ENCODE measurements around the gene MRPL39. TPM values are rescaled to one million over a fixed set of nuclear protein-coding genes. Genes with fewer than 3 reads are reported as not detected.

The MRPL39 gene
- total and polyA plus RNA-seq, 9 of the 15 experiments (the other 6 are each of a cell fraction or from before 2014, with no cell fraction given), result 65.4 to 247 (median 105) TPM

GRCh38 chr21:25589887-25590286 lies 17.4 kb downstream of the MRPL39 start:
- no peak overlapping the region for H3K27ac ChIP-seq (ENCODE audit: extremely low read depth, low read depth, low read length)
- CTCF ChIA-PET (ENCODE audit: low intra/inter-chr PET ratio), result no interaction called here
- BruUV-seq (replicated peaks), result no TSS peak
- no peak overlapping the region for H3K4me3 ChIP-seq
- H4K20me1 ChIP-seq (replicated peaks; ENCODE audit: control insufficient read depth, insufficient read depth, low read length), result no peaks in the 10 kb centered on the region
- DNase-seq (ENCODE audit: extremely low read depth in 1 of 4, low spot score in 3 of 4), result no peak
- H3K4me2 ChIP-seq (ENCODE audit: insufficient read depth, low read length), result no peak overlapping the region
- no peaks in the 10 kb centered on the region for H3K9me3 ChIP-seq (replicated peaks; ENCODE audit: control insufficient read depth, insufficient read depth, low read depth, low read length)
- TF ChIP-seq ZNF239 (CRISPR knock-in tag; IDR thresholded peaks at IDR 0.05) (no peak), ZC3H4 (CRISPR knock-in tag; IDR thresholded peaks at IDR 0.05; ENCODE audit: borderline replicate concordance) (no peak), BACH1 (tag; IDR thresholded peaks at IDR 0.05) (no peak), GABPA (tag; conservative IDR thresholded peaks at IDR 0.05; ENCODE audit: low read depth) (no peak), ZNF778 (CRISPR knock-in tag; IDR thresholded peaks at IDR 0.05) (no peak), XRCC3 (IDR thresholded peaks at IDR 0.05) (no peak), TOE1 (IDR thresholded peaks at IDR 0.05; ENCODE audit: borderline replicate concordance) (no peak), TOE1 (CRISPR knock-in tag; IDR thresholded peaks at IDR 0.05; ENCODE audit: borderline replicate concordance, low read depth) (no peak), SETDB1 (IDR thresholded peaks at IDR 0.05; ENCODE audit: low read length) (no peak), LARP7 (IDR thresholded peaks at IDR 0.05) (no peak), NFE2L1 (tag; IDR thresholded peaks at IDR 0.05; ENCODE audit: borderline replicate concordance, low read depth) (no peak), STAT5A (IDR thresholded peaks at IDR 0.05; ENCODE audit: borderline replicate concordance, low read length) (no peak), RBM14 (IDR thresholded peaks at IDR 0.05; ENCODE audit: borderline replicate concordance, insufficient read depth, low read depth, low read length) (no peak), SNIP1 (IDR thresholded peaks at IDR 0.05; ENCODE audit: low read depth) (no peak), NFATC3 (IDR thresholded peaks at IDR 0.05) (no peak), ZNF707 (CRISPR knock-in tag; conservative IDR thresholded peaks at IDR 0.05) (no peak), DLX4 (CRISPR knock-in tag; IDR thresholded peaks at IDR 0.05) (no peak), ZNF583 (CRISPR knock-in tag; IDR thresholded peaks at IDR 0.05) (no peak)
- TF ChIP-seq, protein P1, sequence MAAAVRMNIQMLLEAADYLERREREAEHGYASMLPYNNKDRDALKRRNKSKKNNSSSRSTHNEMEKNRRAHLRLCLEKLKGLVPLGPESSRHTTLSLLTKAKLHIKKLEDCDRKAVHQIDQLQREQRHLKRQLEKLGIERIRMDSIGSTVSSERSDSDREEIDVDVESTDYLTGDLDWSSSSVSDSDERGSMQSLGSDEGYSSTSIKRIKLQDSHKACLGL (CRISPR knock-in tag; IDR thresholded peaks at IDR 0.05; ENCODE audit: borderline replicate concordance, poor library complexity, severe bottlenecking), result no peak
- TF ChIP-seq, protein P2, sequence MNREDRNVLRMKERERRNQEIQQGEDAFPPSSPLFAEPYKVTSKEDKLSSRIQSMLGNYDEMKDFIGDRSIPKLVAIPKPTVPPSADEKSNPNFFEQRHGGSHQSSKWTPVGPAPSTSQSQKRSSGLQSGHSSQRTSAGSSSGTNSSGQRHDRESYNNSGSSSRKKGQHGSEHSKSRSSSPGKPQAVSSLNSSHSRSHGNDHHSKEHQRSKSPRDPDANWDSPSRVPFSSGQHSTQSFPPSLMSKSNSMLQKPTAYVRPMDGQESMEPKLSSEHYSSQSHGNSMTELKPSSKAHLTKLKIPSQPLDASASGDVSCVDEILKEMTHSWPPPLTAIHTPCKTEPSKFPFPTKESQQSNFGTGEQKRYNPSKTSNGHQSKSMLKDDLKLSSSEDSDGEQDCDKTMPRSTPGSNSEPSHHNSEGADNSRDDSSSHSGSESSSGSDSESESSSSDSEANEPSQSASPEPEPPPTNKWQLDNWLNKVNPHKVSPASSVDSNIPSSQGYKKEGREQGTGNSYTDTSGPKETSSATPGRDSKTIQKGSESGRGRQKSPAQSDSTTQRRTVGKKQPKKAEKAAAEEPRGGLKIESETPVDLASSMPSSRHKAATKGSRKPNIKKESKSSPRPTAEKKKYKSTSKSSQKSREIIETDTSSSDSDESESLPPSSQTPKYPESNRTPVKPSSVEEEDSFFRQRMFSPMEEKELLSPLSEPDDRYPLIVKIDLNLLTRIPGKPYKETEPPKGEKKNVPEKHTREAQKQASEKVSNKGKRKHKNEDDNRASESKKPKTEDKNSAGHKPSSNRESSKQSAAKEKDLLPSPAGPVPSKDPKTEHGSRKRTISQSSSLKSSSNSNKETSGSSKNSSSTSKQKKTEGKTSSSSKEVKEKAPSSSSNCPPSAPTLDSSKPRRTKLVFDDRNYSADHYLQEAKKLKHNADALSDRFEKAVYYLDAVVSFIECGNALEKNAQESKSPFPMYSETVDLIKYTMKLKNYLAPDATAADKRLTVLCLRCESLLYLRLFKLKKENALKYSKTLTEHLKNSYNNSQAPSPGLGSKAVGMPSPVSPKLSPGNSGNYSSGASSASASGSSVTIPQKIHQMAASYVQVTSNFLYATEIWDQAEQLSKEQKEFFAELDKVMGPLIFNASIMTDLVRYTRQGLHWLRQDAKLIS (CRISPR knock-in tag; IDR thresholded peaks at IDR 0.05), result no peak
- POLR2A ChIA-PET, result no interaction called here
- peaks cover 71% of the 10 kb centered on the region for H3K36me3 ChIP-seq (ENCODE audit: control insufficient read depth, insufficient read depth, low read length)
- intact Hi-C loops (cut with micrococcal nuclease), result no loop called here
- no peaks in the 10 kb centered on the region for H3K9me1 ChIP-seq (ENCODE audit: control insufficient read depth, insufficient read depth, low read length)
- no peaks in the 10 kb centered on the region for H3K4me1 ChIP-seq (replicated peaks in 1 of 2; ENCODE audit: control insufficient read depth in 2 of 2, insufficient read depth in 2 of 2, low read length in 2 of 2)
- H3K27me3 ChIP-seq (ENCODE audit: control insufficient read depth in 2 of 2, insufficient read depth in 2 of 2, low read length in 2 of 2), result no peaks in the 10 kb centered on the region
- no peak overlapping the region for H3K9ac ChIP-seq (ENCODE audit: insufficient read depth in 1 of 2, low read depth in 2 of 2, low read length in 2 of 2)
- 80% methylated on average over 1 of the region's 1 CpG for WGBS (ENCODE audit: insufficient coverage, low coverage, missing lambda C conversion rate)
- FAIRE-seq, result no peak
- ATAC-seq, result no peak
- no peaks in the 10 kb centered on the region for H3K79me2 ChIP-seq (ENCODE audit: control insufficient read depth, insufficient read depth, low read length)
- in situ Hi-C loops (cut with MboI), result no loop called here
- H2AFZ ChIP-seq (ENCODE audit: low read depth, low read length), result no peak overlapping the region
